ENCODE results near the gene AP2S1.

- TF ChIP-seq POLR2AphosphoS5 (IDR thresholded peaks at IDR 0.05) (no peak), CTCF (IDR thresholded peaks at IDR 0.05) (no peak), POLR2A (IDR thresholded peaks at IDR 0.05) (no peak)
These were observed 58.7 kb downstream of the AP2S1 start for GRCh38 chr19:46791944-46792343.
